OCI-LY3 (cell line): ENCODE results near the gene ARHGAP23.

Source experiments
- H2AFZ ChIP-seq: fragments of 200-600, 300-600 bp; shearing (Covaris generic); 2 replicates; pipeline ENCODE4 v1.6.0; 2014; ENCODE audit warnings: antibody characterized with exemption, low read depth, low read length
- H3K27ac ChIP-seq: fragments of 200-600, 300-600 bp; sonication (generic); 2 replicates; pipeline ENCODE4 v1.5.1; 2014; ENCODE audit warnings: mild to moderate bottlenecking, low read length, moderate library complexity, mixed read lengths
- H3K27me3 ChIP-seq: fragments of 200-600, 300-600 bp; sonication (generic); 2 replicates; pipeline ENCODE4 v1.6.1; 2014; ENCODE audit warnings: low read depth, low read length, mixed read lengths
- H3K36me3 ChIP-seq: fragments of 200-600, 300-600 bp; sonication (generic); replicated peaks from 2 replicates; pipeline ENCODE3; 2014; ENCODE audit warnings: low read depth, low read length, mixed read lengths
- H3K4me1 ChIP-seq: fragments of 300-600, 200-600 bp; sonication (generic); 2 replicates; pipeline ENCODE4 v1.6.1; 2014; ENCODE audit warnings: low read length, mixed read lengths
- H3K4me2 ChIP-seq: fragments of 200-600, 300-600 bp; sonication (generic); 2 replicates; pipeline ENCODE4 v1.6.1; 2014; ENCODE audit warnings: low read length, mixed read lengths
- H3K4me3 ChIP-seq: fragments of 300-600, 200-600 bp; sonication (generic); 2 replicates; pipeline ENCODE4 v1.5.1; 2014; ENCODE audit warnings: antibody characterized with exemption, mild to moderate bottlenecking, low read length, moderate library complexity
- H3K79me2 ChIP-seq: fragments of 300-600, 200-600 bp; shearing (Covaris generic); 2 replicates; pipeline ENCODE4 v1.6.1; 2014; ENCODE audit warnings: mild to moderate bottlenecking, low read length, mixed read lengths
- H3K9ac ChIP-seq: fragments of 300-600, 200-600 bp; shearing (Covaris generic); 2 replicates; pipeline ENCODE4 v1.6.0; 2014; ENCODE audit warnings: mild to moderate bottlenecking, low read length, moderate library complexity
- H3K9me3 ChIP-seq: fragments of 200-600, 300-600 bp; shearing (Covaris generic); 2 replicates; pipeline ENCODE4 v1.6.1; 2014; ENCODE audit warnings: low read length, mixed read lengths; ENCODE audit not compliant: insufficient read depth
- H4K20me1 ChIP-seq: fragments of 200-600, 300-600 bp; sonication (generic); 2 replicates; pipeline ENCODE4 v1.6.1; 2016; ENCODE audit warnings: low read length, mixed read lengths; ENCODE audit not compliant: insufficient read depth
- EZH2phosphoT487 ChIP-seq: fragments of 200-600 bp; shearing (Covaris generic); IDR thresholded peaks from 2 replicates; pipeline ENCODE4 v1.6.1; 2018; ENCODE audit warnings: antibody characterized with exemption, mixed run types, low read depth
- TF ChIP-seq, protein P1 (sequence below): fragments of 200-600, 300-600 bp; sonication (generic); IDR thresholded peaks from 2 replicates; pipeline ENCODE4 v1.5.1; 2014; ENCODE audit warnings: antibody characterized with exemption, low read length, low read depth

Gene ARHGAP23

GRCh38 chr17:38450557-38451029 lies 22.3 kb downstream of the ARHGAP23 start:
- H3K9ac ChIP-seq, result no peak overlapping the region
- H3K4me2 ChIP-seq, result no peak overlapping the region; the same call in 1 of the 2 replicates
- H2AFZ ChIP-seq, result no peak overlapping the region
- no peaks in the 10 kb centered on the region for H4K20me1 ChIP-seq
- no peaks in the 10 kb centered on the region for H3K9me3 ChIP-seq
- H3K27ac ChIP-seq, result no peak overlapping the region
- H3K79me2 ChIP-seq, result no peaks in the 10 kb centered on the region
- TF ChIP-seq, protein P1, sequence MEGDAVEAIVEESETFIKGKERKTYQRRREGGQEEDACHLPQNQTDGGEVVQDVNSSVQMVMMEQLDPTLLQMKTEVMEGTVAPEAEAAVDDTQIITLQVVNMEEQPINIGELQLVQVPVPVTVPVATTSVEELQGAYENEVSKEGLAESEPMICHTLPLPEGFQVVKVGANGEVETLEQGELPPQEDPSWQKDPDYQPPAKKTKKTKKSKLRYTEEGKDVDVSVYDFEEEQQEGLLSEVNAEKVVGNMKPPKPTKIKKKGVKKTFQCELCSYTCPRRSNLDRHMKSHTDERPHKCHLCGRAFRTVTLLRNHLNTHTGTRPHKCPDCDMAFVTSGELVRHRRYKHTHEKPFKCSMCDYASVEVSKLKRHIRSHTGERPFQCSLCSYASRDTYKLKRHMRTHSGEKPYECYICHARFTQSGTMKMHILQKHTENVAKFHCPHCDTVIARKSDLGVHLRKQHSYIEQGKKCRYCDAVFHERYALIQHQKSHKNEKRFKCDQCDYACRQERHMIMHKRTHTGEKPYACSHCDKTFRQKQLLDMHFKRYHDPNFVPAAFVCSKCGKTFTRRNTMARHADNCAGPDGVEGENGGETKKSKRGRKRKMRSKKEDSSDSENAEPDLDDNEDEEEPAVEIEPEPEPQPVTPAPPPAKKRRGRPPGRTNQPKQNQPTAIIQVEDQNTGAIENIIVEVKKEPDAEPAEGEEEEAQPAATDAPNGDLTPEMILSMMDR, result no peak
- TF ChIP-seq EZH2phosphoT487, result no peak
- H3K4me3 ChIP-seq, result no peak overlapping the region
- H3K27me3 ChIP-seq, result no peaks in the 10 kb centered on the region; the same call in 1 of the 2 replicates
- H3K36me3 ChIP-seq, result no peaks in the 10 kb centered on the region
- H3K4me1 ChIP-seq, result peaks cover 9% of the 10 kb centered on the region; the same call in 1 of the 2 replicates

DNA sequence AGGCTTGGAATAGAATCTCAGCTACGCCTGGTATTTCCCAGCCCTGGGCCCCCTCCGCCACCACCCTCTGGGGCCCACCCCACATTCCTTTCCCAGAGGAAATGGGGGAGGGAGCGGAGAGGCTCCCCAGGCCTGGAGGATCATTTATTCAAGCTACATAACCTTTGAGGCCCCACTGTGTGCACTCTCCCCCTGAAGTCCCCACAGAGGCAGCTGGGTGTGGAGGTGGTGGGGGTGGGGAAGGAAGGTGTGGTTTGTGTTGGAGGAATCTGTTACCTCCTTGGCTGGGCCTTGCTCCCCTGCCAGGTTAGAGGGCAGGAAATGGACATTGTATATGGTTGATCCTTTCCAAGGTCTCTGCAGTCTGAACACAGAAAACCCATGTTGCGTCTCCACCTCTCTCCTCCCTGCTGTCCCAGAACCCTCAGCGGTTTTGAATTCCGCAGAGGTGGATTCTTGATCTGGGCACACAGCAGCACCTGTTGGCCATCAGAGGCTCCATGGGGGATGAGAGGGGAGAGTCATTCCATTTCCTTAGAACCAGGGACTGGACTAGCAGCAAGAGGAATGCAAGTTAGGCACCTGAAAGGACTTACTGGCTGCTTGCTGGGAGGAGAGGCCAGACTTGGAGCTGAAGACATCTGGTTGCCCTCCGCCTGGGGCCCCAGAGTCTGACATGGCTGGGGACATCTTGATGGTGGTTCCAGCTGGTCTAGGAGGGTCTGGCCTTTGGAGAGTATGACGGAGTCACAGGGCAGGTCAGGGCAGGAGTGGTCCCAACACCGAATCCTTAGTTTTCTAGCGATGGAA lies 23.0 kb downstream of the ARHGAP23 start:
- Histone ChIP-seq H2AFZ (no peak overlapping the region), H3K4me3 (no peak overlapping the region), H3K27ac (no peak overlapping the region), H4K20me1 (no peaks in the 10 kb centered on the region), H3K9me3 (no peaks in the 10 kb centered on the region), H3K9ac (no peak overlapping the region), H3K36me3 (no peaks in the 10 kb centered on the region), H3K4me1 (peaks cover 9% of the 10 kb centered on the region; the same call in 1 of the 2 replicates), H3K27me3 (peaks cover 3% of the 10 kb centered on the region; the same call in 1 of the 2 replicates), H3K79me2 (no peaks in the 10 kb centered on the region), H3K4me2 (no peak overlapping the region)
- TF ChIP-seq EZH2phosphoT487, result no peak
- TF ChIP-seq, protein P1, result no peak

- Histone ChIP-seq H3K4me1 (peaks cover 9% of the 10 kb centered on the region; the same call in 1 of the 2 replicates), H3K9ac (no peak overlapping the region), H3K27ac (no peak overlapping the region), H3K36me3 (no peaks in the 10 kb centered on the region), H4K20me1 (no peaks in the 10 kb centered on the region), H3K79me2 (no peaks in the 10 kb centered on the region), H3K27me3 (peaks cover 3% of the 10 kb centered on the region; the same call in 1 of the 2 replicates), H2AFZ (no peak overlapping the region), H3K9me3 (no peaks in the 10 kb centered on the region), H3K4me2 (no peak overlapping the region), H3K4me3 (no peak overlapping the region)
- TF ChIP-seq, protein P1, result no peak
Measured at GRCh38 chr17:38451840-38452529, 23.7 kb downstream of the ARHGAP23 start.

DNA sequence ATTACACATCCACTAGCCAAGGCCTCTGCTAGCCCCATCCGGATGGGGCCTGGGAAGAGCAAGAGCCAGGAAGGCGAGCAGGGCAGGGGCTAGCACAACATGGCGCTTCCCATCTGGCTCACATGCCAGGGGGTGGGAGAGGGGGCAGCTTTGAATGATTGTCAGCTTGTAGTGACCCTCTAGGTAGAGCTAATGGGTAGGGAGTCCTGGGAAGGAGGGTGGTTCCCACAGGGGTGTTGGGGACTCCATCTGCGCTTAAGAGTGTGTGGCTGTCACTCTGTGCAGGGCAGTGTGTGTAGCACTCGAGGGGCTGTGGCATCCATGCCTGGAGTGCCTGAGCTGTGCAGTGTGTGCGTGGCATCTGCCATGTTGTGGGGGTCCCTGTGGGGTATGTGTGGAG lies 24.5 kb downstream of the ARHGAP23 start:
- peaks cover 9% of the 10 kb centered on the region; the same call in 1 of the 2 replicates for H3K4me1 ChIP-seq
- H3K9ac ChIP-seq, result no peak overlapping the region
- TF ChIP-seq EZH2phosphoT487, result no peak
- H3K4me3 ChIP-seq, result no peak overlapping the region
- H2AFZ ChIP-seq, result no peak overlapping the region
- H3K9me3 ChIP-seq, result no peaks in the 10 kb centered on the region
- H3K36me3 ChIP-seq, result no peaks in the 10 kb centered on the region
- peaks cover 8% of the 10 kb centered on the region; the same call in 1 of the 2 replicates for H3K27me3 ChIP-seq
- no peaks in the 10 kb centered on the region for H4K20me1 ChIP-seq
- no peak overlapping the region for H3K4me2 ChIP-seq
- no peak overlapping the region for H3K27ac ChIP-seq
- H3K79me2 ChIP-seq, result no peaks in the 10 kb centered on the region
